Measurements from ENCODE around the gene LSAMP. TPM values are rescaled to one million over a fixed set of nuclear protein-coding genes. Genes with fewer than 3 reads are reported as not detected.

The LSAMP gene
- polyA plus RNA-seq, 2 of the 4 experiments (the other 2 are of a cell fraction), result 0.12 to 0.53 TPM

DNA sequence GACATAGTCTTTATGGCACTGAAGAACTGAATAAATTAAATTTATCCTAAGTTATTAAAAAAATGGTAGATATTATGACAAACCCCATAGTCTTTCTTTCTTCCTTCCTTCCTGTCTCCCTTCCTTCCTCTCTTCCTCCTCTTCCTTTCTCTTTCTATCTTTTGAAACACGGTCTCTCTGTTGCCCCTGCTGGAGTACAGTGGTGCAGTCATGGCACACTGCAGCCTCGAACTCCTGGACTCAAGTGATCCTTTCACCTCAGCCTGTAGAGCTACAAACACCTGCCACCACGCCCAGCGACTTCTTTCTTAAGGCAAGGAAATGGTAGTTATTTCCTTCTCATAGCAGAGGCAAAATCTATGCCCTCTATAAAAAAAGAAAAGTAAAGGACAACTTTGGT lies 467.4 kb downstream of the LSAMP start:
- WGBS (ENCODE audit: missing lambda C conversion rate), result 15% methylated on average over 4 of the region's 4 CpGs
- FAIRE-seq (no peak), ATAC-seq (no peak), DNase-seq (ENCODE audit: low read depth in 1 of 2, low spot score in 1 of 2) (no peak)
- Histone ChIP-seq H3K27ac (no peak overlapping the region), H3K4me1 (peaks cover 6% of the 10 kb centered on the region; the same call in 1 of the 3 replicates), H3K4me2 (no peak overlapping the region), H3K9me3 (no peaks in the 10 kb centered on the region), H3K4me3 (no peak overlapping the region)
- no peak for TF ChIP-seq MAX (IDR thresholded peaks at IDR 0.05)
- TF ChIP-seq NFE2L2 (conservative IDR thresholded peaks at IDR 0.05; ENCODE audit: low read length), result no peak
- TF ChIP-seq, protein P1, sequence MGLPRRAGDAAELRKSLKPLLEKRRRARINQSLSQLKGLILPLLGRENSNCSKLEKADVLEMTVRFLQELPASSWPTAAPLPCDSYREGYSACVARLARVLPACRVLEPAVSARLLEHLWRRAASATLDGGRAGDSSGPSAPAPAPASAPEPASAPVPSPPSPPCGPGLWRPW (IDR thresholded peaks at IDR 0.05), result no peak
- no peak for TF ChIP-seq POLR2A (IDR thresholded peaks at IDR 0.05; ENCODE audit: low read length)
- TF ChIP-seq RAD21 (conservative IDR thresholded peaks at IDR 0.05 in 1 of 2, IDR thresholded peaks at IDR 0.05 in 1 of 2), result no peak
- TF ChIP-seq PBX3 (IDR thresholded peaks at IDR 0.05), result no peak
- TF ChIP-seq HOXB5 (CRISPR knock-in tag; IDR thresholded peaks at IDR 0.05), result no peak
- TF ChIP-seq ZFP36 (IDR thresholded peaks at IDR 0.05; ENCODE audit: borderline replicate concordance, partially characterized antibody), result no peak
- TF ChIP-seq ZNF302 (CRISPR knock-in tag; IDR thresholded peaks at IDR 0.05), result no peak
- no peak for TF ChIP-seq ESRRA (IDR thresholded peaks at IDR 0.05; ENCODE audit: borderline replicate concordance, low read length)
- no peak for TF ChIP-seq NPAS2 (CRISPR knock-in tag; IDR thresholded peaks at IDR 0.05; ENCODE audit: borderline replicate concordance)
- TF ChIP-seq ATOH8 (CRISPR knock-in tag; IDR thresholded peaks at IDR 0.05; ENCODE audit: low read depth), result no peak
- TF ChIP-seq HOXB13 (CRISPR knock-in tag; IDR thresholded peaks at IDR 0.05; ENCODE audit: low read depth), result no peak
- TF ChIP-seq CEBPB (IDR thresholded peaks at IDR 0.05), result no peak
- TF ChIP-seq, protein P2, sequence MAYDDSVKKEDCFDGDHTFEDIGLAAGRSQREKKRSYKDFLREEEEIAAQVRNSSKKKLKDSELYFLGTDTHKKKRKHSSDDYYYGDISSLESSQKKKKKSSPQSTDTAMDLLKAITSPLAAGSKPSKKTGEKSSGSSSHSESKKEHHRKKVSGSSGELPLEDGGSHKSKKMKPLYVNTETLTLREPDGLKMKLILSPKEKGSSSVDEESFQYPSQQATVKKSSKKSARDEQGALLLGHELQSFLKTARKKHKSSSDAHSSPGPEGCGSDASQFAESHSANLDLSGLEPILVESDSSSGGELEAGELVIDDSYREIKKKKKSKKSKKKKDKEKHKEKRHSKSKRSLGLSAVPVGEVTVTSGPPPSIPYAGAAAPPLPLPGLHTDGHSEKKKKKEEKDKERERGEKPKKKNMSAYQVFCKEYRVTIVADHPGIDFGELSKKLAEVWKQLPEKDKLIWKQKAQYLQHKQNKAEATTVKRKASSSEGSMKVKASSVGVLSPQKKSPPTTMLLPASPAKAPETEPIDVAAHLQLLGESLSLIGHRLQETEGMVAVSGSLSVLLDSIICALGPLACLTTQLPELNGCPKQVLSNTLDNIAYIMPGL (CRISPR knock-in tag; IDR thresholded peaks at IDR 0.05; ENCODE audit: borderline replicate concordance), result no peak
- TF ChIP-seq JUNB (IDR thresholded peaks at IDR 0.05), result no peak
- POLR2A ChIA-PET, result no interaction called here
- CTCF ChIA-PET, result no interaction called here

- DNase-seq (ENCODE audit: low read depth in 1 of 2, low spot score in 1 of 2), result no peak
- peaks cover 6% of the 10 kb centered on the region; the same call in 1 of the 3 replicates for H3K4me1 ChIP-seq
- TF ChIP-seq ZNF302 (CRISPR knock-in tag; IDR thresholded peaks at IDR 0.05) (no peak), POLR2A (IDR thresholded peaks at IDR 0.05; ENCODE audit: low read length) (no peak), EP300 (IDR thresholded peaks at IDR 0.05) (no peak), E2F6 (IDR thresholded peaks at IDR 0.05; ENCODE audit: borderline replicate concordance, low read depth) (no peak), POLR2AphosphoS2 (conservative IDR thresholded peaks at IDR 0.05; ENCODE audit: low read length) (no peak), CHD2 (IDR thresholded peaks at IDR 0.05; ENCODE audit: low read length, partially characterized antibody) (no peak), RCOR1 (IDR thresholded peaks at IDR 0.05; ENCODE audit: low read depth, low read length) (no peak), HOXB5 (CRISPR knock-in tag; IDR thresholded peaks at IDR 0.05) (no peak), CTCF (IDR thresholded peaks at IDR 0.05) (no peak), EHF (CRISPR knock-in tag; IDR thresholded peaks at IDR 0.05) (no peak), BHLHE40 (IDR thresholded peaks at IDR 0.05; ENCODE audit: low read depth, low read length) (no peak)
- TF ChIP-seq, protein P3, sequence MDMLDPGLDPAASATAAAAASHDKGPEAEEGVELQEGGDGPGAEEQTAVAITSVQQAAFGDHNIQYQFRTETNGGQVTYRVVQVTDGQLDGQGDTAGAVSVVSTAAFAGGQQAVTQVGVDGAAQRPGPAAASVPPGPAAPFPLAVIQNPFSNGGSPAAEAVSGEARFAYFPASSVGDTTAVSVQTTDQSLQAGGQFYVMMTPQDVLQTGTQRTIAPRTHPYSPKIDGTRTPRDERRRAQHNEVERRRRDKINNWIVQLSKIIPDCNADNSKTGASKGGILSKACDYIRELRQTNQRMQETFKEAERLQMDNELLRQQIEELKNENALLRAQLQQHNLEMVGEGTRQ (IDR thresholded peaks at IDR 0.05), result no peak
- ChIA-PET POLR2A (no interaction called here), CTCF (interaction anchor here (1.5 kb wide), 1 partner anchor 10 kb away, joined by 4 read pairs; no protein-coding TSS in a partner anchor)
- no peak overlapping the region for H3K4me3 ChIP-seq
- WGBS (ENCODE audit: missing lambda C conversion rate), result 37% methylated on average over 1 of the region's 1 CpG
- ATAC-seq, result no peak
- H3K9me3 ChIP-seq, result no peaks in the 10 kb centered on the region
- FAIRE-seq, result no peak
- peak overlapping the region; percentile 35 for H3K4me2 ChIP-seq
- no peak overlapping the region for H3K27ac ChIP-seq
These were observed 469.5 kb downstream of the LSAMP start for GRCh38 chr3:115975796-115976195.
